HG02678 (cell line): ENCODE data around the gene EGFLAM.
A peak's percentile ranks its signal among the peaks of the same experiment; 100 is the strongest.
"Not testable (repeated sequence)": the region's sequence is repeated elsewhere in the genome, so short reads cannot be mapped to it uniquely, and the experiment has no call there.

ENCODE experiments used
- ATAC-seq: cut with Tn5 transposase; IDR thresholded peaks from one replicate; pipeline ENCODE4 v1.9.1; 2021; ENCODE audit warnings: mild to moderate bottlenecking, moderate library complexity; ENCODE audit not compliant: unreplicated experiment

EGFLAM gene

DNA sequence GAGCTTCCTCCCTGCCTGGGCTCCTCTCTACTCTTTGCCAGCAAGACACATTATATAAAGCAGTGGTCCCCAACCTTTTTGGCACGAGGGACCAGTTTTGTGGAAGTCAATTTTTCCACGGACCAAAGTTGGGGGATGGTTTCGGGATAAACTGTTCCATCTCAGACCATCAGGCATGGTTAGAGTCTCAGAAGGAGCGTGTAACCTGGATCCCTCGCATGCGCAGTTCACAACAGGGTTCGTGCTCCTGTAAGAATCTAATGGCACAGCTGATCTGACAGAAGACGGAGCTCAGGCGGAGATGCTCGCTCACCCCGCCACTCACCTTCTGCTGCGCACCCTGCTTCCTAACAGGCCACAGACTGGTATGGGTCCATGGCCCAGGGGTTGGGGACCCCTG, 155.3 kb downstream of the EGFLAM start:
- ATAC-seq, result no peak

DNA sequence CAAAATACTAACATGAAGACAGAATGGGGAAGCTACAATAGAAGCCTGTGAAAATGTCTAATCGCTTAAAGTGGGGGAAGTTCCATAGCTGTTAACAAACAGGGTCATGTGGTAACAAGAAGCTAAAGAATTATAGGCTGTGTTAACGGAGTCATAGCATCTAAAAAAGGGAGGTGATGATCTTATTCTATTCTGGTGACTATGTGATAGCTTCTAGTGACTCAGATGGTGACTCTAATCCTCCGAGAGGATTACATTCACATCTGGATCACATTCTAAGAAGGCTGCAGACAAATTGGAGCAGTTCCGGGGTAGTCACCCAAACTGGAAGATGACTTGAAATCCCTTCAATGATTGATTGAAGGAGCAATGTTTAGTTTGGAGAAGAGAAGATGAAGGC, 156.0 kb downstream of the EGFLAM start:
- no peak for ATAC-seq

DNA sequence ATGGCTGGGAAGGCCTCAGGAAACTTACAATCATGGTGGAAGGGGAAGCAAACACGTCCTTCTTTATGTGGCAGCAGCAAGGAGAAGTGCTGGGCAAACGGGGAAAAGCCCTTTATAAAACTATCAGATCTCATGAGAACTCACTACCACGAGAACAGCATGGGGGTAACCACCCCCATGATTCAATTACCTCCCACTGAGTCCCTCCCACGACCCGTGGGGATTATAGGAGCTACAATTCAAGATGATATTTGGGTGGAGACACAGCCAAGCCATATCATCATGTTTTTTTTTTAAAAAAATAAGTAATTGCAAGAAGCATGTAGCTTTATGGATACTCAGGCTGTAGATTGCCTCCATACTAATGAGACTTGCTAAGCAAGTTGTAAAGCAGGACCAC, 157.4 kb downstream of the EGFLAM start:
- not testable (repeated sequence) for ATAC-seq

DNA sequence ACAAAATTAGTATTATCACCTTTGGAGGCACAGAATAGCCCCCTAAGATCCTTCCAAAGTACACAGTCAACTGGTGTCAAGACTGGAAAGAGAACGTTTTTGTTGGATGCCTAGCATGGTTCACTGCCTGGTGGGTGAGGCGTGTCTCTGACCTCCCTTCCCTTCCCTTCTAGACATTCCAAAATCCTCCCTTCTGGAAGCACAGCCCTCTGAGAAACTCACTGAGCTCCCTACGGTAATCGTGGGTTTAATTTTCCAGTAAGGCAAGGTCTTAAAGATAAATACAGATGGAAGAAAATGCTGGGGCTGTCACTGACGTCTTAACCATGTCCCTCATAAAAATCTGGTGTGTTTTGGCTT, 159.3 kb downstream of the EGFLAM start:
- ATAC-seq, result no peak

DNA sequence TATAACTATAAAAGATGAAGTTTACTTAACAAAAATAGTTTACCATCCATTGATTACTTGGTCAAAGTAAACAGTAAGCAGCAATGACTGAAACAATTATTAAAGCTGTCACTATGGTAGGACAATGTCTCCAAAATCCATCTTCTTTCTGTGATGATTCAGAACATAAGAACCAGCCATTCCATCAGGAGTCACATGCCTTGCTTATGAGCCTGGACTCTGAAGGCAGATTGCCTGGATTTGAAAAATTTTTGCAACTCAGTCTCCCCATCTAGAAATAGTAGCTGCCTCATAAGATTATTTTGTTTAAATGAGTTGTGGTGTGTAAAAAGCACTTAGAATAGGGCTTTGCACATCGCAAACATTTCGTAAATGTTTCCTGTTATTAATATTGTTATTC, 161.9 kb downstream of the EGFLAM start:
- ATAC-seq, result no peak

DNA sequence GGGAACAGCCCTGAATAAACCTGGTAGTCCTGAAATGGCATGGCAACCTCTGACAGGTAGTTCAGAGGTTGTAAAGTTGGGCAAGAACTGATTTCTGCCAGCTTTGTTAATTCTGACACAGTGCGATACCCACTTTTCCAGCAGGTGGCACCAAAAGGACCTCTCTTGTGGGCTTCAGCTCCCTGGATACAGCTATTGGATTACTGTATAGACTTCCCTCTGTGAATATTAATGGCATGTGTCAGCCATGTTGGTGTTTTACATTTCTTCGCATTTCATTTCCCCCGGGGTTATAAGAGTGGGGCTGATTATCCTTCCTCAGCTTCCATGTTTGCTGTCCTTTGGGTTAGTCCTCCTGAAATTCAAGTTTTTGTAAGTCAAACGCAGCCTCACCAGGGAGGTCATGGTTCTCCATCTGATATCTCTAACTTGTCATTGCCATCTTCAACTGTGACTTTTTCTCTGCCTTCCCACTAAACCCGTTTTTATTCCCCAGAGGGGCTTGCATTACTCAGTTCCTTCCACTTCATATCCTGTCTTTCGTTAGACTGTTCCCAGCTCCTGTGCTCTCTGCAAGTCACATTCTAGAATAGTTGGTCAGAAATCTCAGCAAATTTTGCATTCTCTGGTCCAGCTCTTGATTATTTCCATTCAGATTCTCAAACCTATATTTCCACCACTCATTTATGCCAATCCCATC, 162.5 kb downstream of the EGFLAM start:
- no peak for ATAC-seq

DNA sequence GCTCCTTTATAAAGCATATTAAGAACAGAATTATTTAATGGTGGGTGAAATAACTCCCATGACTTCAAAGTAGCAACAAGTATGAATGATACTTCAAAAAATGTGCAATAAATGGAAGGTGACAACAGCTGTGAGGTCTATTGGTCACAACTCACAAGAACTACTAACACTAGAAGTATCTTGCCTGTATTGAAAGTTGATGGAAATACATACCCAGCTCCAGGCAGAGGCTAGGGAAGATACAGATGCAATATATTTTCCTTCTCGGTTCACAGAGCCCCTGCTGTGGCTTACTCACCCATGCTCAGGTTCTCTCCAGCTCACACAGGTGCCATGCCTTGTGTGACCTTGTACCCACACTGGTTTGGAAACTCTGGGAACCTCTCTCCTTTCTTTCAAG, 164.3 kb downstream of the EGFLAM start:
- ATAC-seq, result no peak

DNA sequence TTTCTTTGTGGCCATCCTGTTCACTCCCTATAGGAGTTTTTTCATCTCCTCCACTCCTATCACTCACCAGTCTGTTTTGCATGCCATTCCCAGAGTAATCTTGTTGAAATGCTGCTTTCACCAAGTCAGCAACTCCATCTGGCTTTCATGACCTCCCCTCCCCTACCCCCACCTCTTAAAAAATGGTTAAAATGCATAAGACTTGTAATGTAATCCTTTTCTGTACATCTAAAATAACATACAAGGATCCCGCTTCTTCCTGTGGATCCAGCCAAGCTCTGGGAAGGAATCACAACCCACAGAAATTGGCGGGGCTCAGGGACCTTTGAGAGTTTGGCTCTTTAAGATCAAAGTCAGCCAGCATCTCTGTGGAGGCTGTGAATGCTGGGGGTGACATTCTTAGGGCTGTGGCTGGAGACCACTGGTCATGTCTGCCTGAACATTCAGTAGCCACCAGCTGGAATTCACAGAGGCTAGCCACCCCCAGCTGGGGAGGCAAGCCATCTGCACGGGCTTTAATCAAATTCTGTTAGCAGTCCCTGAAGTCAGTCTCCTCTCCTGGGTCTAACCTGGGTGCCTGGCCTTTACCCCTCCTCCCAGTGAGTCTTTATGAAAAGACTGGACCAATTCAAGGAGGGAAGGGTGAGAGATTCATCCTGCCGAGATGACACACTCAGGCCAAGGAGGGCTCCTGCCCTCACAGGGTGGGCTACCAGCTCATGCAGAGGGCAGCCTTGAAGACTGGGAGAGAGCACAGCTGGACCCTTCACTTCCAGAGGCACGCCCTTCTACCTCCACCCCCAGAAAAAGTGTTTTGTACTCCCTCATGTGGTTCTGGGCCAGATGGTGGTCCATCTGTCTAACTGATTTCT, 165.2 kb downstream of the EGFLAM start:
- ATAC-seq, result no peak

DNA sequence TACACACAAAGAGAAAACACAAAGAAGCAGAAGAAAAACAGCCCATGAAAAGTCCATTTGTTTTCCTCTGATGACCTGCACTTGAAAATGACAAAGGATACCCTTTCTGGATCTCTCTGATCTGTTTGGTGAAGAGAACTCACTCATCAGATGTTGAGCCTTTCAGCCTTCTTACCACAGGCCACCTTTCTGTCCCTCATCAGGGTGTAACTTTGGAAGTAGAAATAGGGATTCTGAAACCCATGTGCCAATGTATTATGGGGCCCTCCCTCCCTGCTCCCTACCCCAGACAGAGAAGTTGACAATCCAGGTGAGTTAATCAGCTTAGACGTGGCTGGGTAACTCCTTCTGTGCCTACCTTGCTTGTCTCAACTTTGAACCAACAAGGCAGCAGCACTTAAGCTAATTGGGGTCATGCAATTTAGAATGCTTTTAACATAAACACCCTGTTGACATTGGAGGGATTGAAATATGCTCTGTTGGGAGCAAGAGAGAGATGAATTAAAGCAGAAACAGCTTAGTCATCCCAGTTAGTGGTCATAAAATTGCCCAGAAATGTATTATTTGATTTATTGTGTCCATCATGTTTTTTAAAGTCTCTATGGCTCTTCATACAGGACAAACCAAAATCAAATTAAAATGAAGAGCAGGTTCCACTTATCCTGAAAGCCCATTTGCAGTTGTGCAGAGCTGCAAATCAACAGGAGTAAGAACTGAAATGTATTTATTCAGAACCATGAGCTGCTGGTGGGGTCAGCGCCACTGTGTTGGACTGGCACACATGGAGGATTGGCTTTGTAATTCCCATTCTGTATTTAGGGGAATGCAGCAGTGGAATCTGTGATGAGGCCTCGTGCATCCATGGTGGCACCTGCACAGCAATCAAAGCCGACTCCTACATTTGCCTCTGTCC, 166.0 kb downstream of the EGFLAM start:
- ATAC-seq, result no peak

DNA sequence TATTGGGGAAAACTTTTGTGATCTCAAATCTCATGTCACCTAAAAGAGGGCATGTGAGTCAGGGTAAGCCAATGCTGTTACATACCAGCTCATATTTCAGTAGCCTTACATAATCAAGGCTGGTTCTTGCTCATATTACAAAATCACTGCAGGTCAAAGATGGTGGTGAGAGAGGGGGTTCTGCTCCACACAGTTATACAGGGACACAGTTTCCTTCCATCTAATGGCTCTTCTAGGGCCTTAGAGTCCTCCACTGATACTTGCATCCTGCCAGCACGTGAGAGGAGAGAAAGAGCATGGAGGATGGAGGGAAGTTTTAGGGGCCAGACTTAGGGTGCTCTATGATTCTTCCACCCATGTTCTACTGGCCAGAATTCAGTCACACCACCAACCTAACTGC, 168.1 kb downstream of the EGFLAM start:
- ATAC-seq, result no peak

DNA sequence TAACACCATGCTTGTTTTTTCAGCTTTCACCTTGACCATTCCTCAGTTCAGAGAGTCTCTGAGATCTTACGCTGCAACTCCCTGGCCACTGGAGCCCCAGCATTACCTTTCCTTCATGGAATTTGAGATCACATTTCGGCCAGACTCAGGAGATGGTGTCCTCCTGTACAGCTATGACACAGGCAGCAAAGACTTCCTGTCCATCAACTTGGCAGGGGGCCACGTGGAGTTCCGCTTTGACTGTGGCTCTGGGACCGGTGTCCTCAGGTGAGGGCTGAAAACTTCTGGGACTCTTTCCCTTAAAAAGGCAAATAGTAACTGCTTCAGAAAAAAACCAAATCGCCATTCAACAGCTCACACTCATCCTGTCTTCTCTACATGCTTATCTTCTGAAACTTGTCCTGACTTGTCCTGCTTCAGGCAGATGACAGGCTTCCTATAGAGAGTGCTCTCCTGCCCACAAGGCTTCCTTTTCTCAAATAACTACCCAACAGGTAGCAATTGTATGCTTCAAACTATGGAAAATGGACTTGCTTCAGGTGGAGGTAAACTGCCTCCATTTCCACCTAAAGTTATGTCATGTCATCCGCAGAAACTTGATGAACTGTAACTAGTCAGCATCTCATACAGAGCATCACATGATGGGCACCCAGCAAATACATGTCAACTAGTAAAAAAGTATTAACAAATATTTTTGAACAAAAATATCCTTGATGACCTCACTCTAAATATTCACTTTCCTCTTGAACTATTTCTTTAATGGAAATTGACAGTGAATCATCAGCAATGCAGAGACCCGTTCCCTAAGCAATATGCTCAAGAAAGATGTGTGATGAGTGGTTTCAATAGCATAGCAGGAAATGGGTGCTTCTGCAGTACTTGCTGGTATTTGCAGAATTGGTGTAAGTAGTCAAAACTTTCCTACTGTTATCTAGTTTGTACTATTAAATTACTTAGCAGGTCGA, 168.9 kb downstream of the EGFLAM start:
- no peak for ATAC-seq

DNA sequence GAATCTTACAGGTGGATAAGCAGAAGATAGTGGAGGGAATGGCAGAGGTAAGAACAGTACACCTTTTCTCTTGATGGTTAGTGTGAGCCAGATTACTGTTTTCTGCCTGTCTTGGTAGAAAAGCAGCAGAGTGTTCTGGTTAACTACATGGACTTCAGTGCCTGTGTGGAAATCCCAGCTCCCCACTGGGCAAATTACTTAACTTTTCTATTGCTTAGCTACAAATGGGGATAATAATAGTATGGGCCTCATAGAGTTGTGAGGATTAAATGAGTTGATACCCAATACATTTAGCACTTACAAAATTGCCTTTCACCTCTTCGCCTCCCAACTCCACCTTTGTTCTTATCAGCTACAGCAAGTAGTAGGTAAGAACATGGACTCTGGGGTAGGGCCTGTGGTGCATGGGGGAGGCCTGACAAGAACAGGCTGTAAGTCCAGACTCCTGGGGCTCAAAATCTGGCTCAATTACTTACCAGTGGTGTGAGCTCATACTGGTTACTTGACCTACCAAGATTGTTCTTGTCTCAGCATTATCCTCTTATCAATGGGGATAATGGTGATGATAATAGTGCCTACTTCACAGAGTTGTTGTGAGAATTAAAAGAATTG, 173.0 kb downstream of the EGFLAM start:
- ATAC-seq, result no peak

DNA sequence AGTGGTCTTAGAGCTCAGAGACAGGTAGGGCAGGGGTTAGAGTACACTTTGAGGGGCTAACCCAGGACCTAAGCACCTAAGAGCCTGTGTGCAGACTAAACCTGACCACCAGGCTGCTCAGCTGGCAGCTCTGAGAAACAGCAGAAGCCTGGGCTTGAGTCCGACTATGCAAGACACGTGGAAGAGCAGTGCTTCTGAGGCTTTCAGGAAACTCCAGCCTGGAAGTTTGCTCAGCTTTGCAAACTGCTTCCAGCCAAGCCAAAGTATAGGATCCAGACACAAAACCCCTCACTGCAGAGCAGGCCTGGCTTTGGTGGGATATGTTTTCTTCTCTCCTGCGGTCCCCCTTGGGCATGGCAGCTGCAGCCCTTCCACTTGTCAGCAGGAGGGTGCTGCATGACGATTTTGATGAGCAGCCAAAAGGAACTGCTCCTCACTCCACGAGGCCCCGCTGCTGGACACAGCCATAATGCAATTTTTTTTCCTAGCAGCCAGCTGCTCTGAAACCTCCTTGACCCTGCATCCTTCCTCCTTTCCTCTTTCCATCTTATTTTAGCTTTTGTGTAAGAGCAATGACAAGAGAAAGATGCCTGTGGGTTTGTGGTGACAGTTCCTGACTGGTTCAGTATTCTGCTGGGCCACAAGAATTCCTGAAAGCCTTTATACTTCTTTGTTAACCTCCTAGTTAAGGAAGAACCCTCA, 175.0 kb downstream of the EGFLAM start:
- no peak for ATAC-seq

DNA sequence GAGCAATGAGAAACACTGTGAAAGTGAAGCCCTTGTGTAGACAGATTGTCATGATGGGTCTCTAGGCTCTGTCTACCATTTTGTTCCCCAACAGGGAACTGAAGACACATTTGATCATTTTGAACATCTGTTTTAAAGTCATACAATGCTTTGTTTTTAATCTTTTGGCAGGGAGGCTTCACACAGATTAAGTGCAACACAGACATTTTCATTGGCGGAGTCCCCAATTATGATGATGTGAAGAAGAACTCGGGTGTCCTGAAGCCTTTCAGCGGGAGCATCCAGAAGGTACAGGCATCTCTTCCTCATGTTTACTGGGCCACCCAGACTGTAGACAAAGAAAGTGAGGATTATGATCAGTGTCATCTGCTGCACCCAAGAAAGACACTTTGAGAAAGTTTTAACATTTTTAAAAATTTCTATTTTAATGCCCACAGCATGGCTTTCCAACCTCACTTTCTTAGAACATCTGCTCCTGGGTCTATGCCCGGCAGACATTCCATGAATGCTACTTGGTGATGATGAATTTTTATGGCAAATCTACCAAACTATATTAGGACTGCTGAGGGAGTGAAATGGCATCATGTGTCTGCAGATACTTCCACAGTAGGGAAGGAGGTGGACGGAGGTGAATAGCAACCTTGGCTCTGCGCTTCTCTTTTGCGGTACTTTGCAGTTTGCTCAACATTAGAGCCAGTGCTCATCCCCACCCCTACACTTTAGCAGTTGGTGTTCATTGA, 176.8 kb downstream of the EGFLAM start:
- ATAC-seq, result no peak

DNA sequence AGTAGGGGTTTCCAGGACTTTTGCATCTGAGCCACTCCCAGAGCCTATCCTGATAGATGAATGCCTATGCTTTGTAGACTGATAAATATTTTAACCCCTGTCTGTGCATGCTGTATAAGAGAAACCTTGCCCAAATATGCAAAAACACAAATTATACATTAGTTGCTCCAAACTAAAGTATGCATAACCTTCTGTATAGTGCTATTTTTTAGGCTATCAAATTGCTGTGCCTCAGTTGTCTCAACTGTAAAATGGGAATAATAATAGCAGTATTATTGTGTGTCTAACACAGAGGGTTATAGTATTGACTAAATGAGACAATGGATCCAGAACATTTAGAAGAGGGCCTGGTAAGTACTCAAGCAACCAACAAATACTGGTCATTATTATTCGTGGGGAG, 180.4 kb downstream of the EGFLAM start:
- no peak for ATAC-seq

DNA sequence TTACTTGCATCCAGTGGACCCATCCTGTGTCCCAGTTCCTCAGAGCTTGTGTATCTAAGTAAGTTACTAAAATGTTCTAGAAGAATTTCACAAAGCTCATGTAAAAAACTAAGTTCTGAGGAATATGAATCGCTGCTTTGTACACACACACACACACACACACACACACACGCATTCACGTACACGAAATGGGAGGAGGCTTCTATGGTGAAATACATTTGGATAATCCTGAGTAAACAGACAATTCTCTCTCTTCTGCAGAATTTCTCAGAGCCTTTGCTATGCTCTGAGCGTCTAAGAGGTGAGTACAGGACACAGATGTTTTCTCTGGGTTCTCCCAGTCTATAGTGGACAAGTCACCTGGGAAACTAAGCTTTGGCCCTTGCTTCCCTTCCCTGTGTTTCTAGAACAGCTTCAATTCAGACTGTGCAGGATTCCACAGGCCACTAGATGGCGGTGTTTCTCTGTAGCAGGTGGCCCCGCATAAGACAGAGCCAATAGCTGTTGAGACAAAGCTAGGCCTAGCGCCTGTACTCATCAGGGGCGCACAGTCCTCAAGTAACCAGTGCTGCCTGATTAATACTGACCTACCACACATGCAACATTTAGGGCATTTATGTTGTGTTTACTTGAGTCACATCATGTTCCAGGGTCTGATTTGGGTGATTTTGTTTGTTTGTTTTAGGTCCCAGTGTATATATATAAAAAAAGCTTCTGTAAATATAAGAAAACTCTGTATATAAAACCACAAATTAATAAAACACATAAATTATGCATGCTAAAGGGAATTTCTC, 183.3 kb downstream of the EGFLAM start:
- ATAC-seq, result peak; percentile 100

DNA sequence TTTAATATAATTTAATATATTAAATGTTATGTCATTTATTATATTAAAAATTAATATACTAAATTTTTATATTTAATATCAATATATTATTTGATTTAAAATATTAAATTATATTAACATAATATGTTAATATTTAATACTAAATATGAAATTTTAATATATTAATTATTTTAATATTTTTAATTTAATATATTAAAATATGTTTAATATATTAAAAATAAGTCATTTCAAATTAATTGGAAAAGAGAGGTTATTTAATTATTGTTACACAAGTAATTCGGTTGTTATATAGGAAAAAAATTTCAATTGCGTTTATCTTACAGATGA, 183.9 kb downstream of the EGFLAM start:
- ATAC-seq, result no peak

DNA sequence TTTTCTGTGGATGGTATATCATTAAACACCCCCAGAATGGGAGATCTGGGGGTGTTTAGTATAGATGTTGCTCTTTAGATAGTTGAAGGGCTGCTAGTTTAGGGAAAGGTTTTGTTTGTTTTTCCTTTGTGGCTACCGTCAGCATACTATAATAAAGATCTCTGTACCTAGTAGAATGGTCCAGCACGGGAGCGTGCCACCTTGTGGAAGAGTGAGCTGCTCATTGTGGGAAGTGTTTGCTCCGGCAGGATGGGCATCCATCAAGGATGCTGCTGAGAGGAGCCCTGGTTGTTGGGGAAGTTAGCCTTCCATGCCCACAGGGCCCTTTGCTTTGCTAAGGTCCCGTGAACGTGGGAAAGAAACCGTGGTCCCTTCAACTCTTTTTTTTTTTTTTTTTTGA, 185.0 kb downstream of the EGFLAM start:
- no peak for ATAC-seq
